ENCODE measurements around the gene VSIR. TPM values are rescaled to one million over a fixed set of nuclear protein-coding genes. Genes with fewer than 3 reads are reported as not detected.
A peak's percentile ranks its signal among the peaks of the same experiment; 100 is the strongest.

VSIR gene
- total and polyA plus RNA-seq, 8 donors, result 14.2 to 103 (median 16.2) TPM

DNA sequence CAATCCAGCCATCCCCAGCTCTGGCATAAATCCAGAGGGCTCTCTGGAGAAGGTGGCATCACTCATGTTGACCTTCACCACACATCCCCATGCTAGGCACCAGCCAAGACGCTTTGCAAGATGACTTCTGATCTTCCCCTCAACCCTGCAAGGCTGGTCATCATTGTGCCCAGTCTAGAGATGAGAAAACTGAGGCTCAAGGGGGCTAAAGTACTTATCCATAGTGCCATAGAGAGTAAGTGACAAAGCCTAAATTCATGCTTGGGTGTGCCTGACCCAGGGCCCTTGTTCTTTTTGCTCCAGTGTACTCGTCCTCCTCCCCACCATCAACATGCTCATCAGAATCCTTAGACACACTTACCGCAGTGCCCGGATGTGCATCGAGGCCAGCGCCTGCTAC, 52.0 kb downstream of the VSIR start:
- Histone ChIP-seq H3K36me3 (no peaks in the 10 kb centered on the region), H3K27ac (no peak overlapping the region), H3K27me3 (no peaks in the 10 kb centered on the region), H3K9me3 (no peaks in the 10 kb centered on the region), H3K4me3 (no peak overlapping the region), H3K4me1 (peaks cover 18 to 33% (median 22%) of the 10 kb centered on the region in 4 donors)
- TF ChIP-seq, protein P1, sequence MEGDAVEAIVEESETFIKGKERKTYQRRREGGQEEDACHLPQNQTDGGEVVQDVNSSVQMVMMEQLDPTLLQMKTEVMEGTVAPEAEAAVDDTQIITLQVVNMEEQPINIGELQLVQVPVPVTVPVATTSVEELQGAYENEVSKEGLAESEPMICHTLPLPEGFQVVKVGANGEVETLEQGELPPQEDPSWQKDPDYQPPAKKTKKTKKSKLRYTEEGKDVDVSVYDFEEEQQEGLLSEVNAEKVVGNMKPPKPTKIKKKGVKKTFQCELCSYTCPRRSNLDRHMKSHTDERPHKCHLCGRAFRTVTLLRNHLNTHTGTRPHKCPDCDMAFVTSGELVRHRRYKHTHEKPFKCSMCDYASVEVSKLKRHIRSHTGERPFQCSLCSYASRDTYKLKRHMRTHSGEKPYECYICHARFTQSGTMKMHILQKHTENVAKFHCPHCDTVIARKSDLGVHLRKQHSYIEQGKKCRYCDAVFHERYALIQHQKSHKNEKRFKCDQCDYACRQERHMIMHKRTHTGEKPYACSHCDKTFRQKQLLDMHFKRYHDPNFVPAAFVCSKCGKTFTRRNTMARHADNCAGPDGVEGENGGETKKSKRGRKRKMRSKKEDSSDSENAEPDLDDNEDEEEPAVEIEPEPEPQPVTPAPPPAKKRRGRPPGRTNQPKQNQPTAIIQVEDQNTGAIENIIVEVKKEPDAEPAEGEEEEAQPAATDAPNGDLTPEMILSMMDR (IDR thresholded peaks at IDR 0.05), result no peak
- no peak for TF ChIP-seq POLR2A (IDR thresholded peaks at IDR 0.05)
- no peak for TF ChIP-seq EP300 (IDR thresholded peaks at IDR 0.05)
- TF ChIP-seq POLR2AphosphoS5 (IDR thresholded peaks at IDR 0.05), result no peak
- intact Hi-C loops (cut with DNase I; ENCODE audit: low total_unique reads), result no loop called here
- WGBS, 5 donors, result 91 to 97% (median 93%) methylated on average over 6 of the region's 6 CpGs
- DNase-seq, result no peak

DNA sequence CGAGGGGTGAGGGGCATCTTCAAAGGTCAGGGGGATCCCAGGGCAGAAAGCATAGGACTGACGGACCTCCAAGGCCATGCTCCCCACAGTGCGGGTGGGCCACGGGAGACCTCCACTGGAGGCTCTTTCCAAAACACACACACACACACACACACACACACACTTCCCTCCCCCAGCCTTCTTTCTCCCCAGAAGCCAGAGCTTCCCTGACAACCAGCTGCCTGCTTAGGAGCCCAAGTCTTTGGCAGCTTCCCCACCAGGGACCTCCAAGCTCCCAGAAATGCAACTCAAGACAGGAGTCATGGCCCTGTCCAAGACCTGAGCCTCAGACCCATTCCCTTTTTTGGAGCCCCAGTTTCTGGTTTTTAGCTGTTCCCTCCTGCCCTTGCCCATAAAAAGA, 53.0 kb downstream of the VSIR start:
- H3K27ac ChIP-seq, result no peak overlapping the region
- 68 to 80% (median 73%) methylated on average over 4 of the region's 4 CpGs for WGBS, 5 donors
- intact Hi-C loops (cut with DNase I; ENCODE audit: low total_unique reads), result no loop called here
- TF ChIP-seq POLR2AphosphoS5 (IDR thresholded peaks at IDR 0.05), result no peak
- no peak for TF ChIP-seq EP300 (IDR thresholded peaks at IDR 0.05)
- no peak for TF ChIP-seq POLR2A (IDR thresholded peaks at IDR 0.05)
- TF ChIP-seq, protein P1 (IDR thresholded peaks at IDR 0.05), result no peak
- peak in 1 of 2 donors; percentile 63 for DNase-seq
- no peaks in the 10 kb centered on the region for H3K36me3 ChIP-seq
- no peaks in the 10 kb centered on the region for H3K27me3 ChIP-seq
- peaks cover 10 to 33% (median 20%) of the 10 kb centered on the region in 4 donors for H3K4me1 ChIP-seq
- no peaks in the 10 kb centered on the region for H3K9me3 ChIP-seq
- no peak overlapping the region for H3K4me3 ChIP-seq

DNA sequence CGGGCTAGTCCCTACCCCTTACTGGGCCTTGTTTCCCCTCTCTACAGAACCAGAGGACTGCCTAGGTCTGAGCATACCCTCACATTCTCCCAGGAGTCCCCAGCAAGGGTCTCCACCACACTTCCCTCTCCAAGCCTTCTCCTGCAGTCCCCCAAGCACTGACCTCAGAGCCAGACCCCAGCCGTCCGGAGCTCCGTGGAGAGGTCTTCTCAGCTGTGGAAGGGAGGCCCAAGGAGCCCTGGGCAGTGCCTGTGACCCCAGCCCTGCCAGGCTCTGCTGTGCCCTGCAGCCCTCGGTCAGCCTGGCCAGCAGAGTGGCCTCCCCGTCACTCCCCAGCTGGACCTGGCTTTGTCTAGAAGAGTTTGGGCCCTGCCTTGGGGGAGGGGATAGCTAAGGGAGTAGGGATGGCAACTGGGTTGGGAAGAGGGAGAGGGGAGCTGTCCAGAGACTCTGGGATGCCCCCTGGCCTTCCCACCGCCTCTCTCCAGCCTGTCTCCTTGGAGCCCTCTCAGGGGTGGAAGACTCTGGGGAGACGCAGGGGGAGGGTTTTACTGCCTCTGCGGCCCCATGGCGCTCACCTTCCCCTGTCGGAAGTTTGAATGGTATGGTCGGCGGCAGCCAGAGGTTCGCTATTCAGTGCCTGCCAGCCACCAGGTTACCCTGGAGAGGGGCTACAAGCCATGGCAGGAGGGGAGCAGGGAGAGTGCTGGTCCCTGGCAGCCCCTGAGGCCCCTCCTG, 53.7 kb downstream of the VSIR start, which contains the start of gene C10orf105:
TSS of gene C10orf105 (minus strand) at position 315 of the 738 bp plus-strand sequence. CDS start 3,441 bp downstream, outside the sequence.
- Histone ChIP-seq H3K4me3 (no peak within 1 kb of the TSS), H3K4me1 (peaks cover 14 to 38% (median 27%) of the 10 kb centered on the region in 4 donors), H3K27me3 (no peaks in the 10 kb centered on the region), H3K27ac (peak within 1 kb of the TSS in 2 of 5 donors; percentile 33 to 46), H3K9me3 (no peaks in the 10 kb centered on the region), H3K36me3 (no peaks in the 10 kb centered on the region)
- WGBS, 5 donors, result 88 to 94% (median 91%) methylated on average over 13 to 14 of the region's 14 CpGs
- intact Hi-C loops (cut with DNase I; ENCODE audit: low total_unique reads), result no loop called here
- TF ChIP-seq POLR2A (IDR thresholded peaks at IDR 0.05), result no peak
- TF ChIP-seq POLR2AphosphoS5 (IDR thresholded peaks at IDR 0.05), result no peak
- TF ChIP-seq, protein P1 (IDR thresholded peaks at IDR 0.05), result no peak
- no peak for TF ChIP-seq EP300 (IDR thresholded peaks at IDR 0.05)
- DNase-seq, result no peak

DNA sequence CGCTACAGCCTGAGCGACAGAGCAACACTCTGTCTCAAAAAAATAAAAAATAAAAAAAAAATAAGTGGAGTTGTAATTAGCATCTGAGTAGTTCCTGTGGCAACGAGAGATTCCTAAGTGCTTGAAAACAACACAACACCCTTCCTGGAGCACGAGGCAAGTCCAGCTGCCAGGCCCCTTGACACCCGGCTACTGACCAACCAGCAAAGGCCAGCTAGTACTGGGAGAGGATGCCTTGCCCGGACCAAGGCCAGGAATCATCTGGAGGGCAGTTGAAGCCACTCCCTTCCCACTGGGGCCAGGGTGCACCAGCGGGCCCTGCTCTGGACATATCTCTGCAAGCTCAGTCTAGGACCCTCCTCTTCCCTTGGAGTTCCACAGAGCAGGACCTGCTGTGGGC, 54.3 kb downstream of the VSIR start:
- intact Hi-C loops (cut with DNase I; ENCODE audit: low total_unique reads), result no loop called here
- H3K27ac ChIP-seq, result peak overlapping the region in 2 of 5 donors; percentile 33 to 46
- WGBS, 5 donors, result 75 to 88% (median 81%) methylated on average over 7 of the region's 7 CpGs
- DNase-seq, result peak in 1 of 2 donors; percentile 51
- no peak overlapping the region for H3K4me3 ChIP-seq
- H3K4me1 ChIP-seq, result peaks cover 20 to 44% (median 33%) of the 10 kb centered on the region in 4 donors
- no peaks in the 10 kb centered on the region for H3K36me3 ChIP-seq
- no peak for TF ChIP-seq POLR2AphosphoS5 (IDR thresholded peaks at IDR 0.05)
- no peaks in the 10 kb centered on the region for H3K9me3 ChIP-seq
- H3K27me3 ChIP-seq, result no peaks in the 10 kb centered on the region
